Right hindlimb (tissue), 1 donor: ENCODE data around the gene MAPK9.

ENCODE experiments used
- DNase-seq: peaks from one replicate; pipeline ENCODE4 v3.0.0-alpha.2; 2018

MAPK9 gene

GRCh38 chr5:180291234-180291940 lies 496 bp downstream of the MAPK9 start:
- peak; percentile 41 for DNase-seq

GRCh38 chr5:180290568-180291233 lies 1.2 kb downstream of the MAPK9 start:
- DNase-seq = no peak

GRCh38 chr5:180289966-180290365 lies 1.9 kb downstream of the MAPK9 start:
- no peak for DNase-seq

- DNase-seq = no peak
These were observed 2.5 kb downstream of the MAPK9 start for GRCh38 chr5:180289433-180289832.

DNA sequence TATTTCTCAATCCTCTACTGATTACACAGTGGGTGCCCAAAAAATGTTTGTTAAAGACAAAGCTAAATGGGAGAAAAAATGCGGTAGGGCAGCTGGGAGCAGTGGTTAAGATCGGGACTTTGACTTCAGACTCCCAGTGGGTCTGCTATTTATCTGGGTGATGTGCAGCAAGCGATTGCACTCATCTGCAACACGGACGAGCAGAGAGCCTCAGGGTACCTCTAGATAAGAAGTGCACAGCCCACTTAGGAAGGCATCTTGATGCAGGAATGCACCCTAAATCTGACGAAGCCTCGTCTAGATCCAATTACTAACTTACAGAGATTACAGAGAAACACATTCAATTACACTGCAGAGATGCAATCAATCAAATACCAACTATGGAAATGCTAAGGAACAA lies 4.0 kb downstream of the MAPK9 start:
- DNase-seq = no peak

DNA sequence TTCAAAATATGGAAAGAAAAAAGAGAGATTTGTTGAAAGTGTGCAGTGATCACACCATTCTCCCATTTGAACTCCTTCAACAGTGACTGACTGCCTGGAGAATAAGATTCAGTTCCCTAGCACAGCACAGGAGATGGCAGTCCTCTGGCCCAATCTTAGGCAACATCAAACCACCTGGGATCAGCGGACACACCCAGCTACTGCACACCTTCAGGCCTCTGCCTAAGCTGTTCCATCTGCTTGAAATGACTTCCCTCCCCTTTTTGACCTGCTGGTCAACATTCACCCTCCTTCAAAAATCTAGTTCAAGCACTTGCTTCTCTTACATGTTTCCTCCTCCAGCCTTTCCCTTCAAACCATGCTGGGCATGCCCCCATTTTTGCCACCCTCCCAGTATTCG lies 4.5 kb downstream of the MAPK9 start:
- DNase-seq = no peak

DNA sequence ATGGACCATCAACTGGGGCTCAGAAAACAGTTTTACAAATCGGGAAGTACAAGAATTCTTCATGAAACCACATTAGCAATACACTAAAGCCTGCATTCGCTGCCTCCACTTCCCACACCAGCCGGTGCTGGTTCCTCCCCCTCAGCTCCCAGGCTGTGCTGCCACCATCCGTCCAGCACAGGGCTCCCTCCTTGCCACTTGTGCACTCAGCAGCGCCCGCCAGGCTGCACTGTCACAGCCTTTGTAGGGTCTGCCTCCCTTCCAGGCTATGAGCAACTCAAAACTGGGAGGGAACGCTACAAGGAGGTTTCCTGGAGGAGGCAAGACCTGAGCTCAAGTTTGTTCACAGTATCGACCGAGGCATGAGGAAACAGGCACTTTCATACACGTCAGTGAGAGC lies 7.7 kb downstream of the MAPK9 start:
- no peak for DNase-seq

- DNase-seq = no peak
These were observed 8.8 kb downstream of the MAPK9 start for GRCh38 chr5:180283026-180283615.

GRCh38 chr5:180282281-180282680 lies 9.6 kb downstream of the MAPK9 start:
- DNase-seq = no peak

- DNase-seq = no peak
These were observed 10.2 kb downstream of the MAPK9 start for GRCh38 chr5:180281706-180282105.

GRCh38 chr5:180274695-180275094 lies 17.2 kb downstream of the MAPK9 start:
- DNase-seq = no peak

- no peak for DNase-seq
These were observed 20.7 kb downstream of the MAPK9 start for GRCh38 chr5:180271221-180271620.

DNA sequence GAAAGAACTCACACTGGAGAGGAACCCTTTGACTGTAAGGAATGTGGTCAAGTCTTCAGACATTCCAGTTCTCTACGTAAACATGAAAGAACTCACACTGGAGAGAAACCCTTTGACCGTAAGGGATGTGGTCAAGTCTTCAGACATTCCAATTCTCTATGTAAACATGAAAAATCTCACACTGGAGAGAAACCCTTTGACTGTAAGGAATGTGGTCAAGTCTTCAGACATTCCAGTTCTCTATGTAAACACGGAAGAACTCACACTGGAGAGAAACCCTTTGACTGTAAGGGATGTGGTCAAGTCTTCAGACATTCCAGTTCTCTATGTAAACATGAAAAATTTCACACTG lies 32.6 kb downstream of the MAPK9 start:
- DNase-seq = no peak

DNA sequence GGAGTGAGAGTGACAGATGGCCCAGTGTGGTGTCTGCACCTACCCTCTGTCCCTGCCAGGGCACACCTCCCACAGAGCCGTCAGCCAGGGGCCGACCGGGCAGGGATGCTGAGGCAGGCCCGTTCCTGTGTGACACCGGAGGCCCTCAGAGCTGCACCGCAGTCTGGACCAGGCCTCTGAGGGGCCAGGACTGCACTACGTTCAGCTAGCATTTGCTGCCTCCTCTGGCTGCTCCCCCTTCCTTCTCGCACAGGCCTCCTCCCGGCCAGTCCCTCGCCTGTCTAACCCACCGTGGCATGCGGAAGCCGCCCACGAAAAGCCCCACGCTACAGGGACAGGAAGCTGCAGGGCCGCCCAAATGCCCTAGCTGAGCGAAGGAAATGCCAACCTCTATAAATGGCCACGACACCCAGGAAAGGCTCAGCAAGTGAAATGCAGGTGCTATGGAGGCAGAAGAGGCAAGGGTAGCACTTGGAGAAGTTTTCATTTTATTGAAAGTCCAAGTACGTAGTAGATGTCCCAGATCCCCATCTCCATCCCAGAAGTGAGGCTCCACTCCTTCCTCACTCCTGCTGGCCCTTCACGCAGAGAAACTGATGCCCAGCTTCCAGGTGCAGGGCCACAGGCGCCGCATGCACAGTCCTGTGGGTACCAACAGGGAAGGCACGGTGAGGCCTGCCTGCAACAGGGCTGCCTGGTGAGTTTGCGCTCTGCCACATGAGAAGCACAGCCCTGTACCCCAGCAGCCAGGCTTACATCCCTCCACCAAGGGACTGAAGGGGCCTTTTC lies 38.7 kb downstream of the MAPK9 start:
- DNase-seq = no peak

- DNase-seq = no peak
These were observed 40.0 kb downstream of the MAPK9 start for GRCh38 chr5:180251887-180252286.

GRCh38 chr5:180251141-180251540 lies 40.7 kb downstream of the MAPK9 start:
- no peak for DNase-seq

DNA sequence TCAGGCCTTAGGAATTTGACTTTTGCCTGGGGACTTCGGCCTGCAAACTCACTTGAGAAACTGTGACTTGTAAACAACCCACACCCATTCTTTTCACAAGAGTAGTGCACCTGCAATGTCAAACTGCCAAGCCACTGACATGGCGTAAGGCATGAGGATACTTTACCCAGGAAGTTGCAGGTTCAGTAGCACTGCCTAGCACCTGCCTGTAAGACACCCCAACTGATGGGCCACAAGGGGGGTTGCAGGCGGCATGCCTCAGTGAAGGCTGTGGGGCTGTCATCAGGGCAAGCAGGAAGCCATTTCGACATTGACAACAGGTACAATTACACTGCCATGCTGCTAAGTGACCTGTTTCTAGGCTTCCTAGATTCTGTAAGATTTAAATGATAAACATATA lies 41.6 kb downstream of the MAPK9 start:
- DNase-seq = no peak

GRCh38 chr5:180241600-180241999 lies 50.3 kb downstream of the MAPK9 start:
- no peak for DNase-seq

DNA sequence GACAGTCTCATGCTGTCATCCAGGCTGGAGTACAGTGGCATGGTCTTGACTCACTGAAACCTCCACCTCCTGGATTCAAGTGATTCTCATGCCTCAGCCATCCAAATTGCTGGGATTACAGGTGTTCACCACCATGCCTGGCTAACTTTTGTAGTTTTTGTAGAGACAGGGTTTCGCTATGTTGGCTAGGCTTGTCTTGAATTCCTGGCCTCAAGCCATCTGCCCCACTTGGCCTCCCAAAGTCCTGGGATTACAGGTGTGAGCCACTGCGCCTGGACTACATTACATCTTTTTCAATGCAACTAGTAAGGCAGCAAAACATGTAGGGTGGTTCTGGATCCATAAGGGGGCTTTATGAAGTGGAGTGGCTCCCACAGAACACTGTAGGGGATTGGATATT lies 53.3 kb downstream of the MAPK9 start:
- DNase-seq = no peak

GRCh38 chr5:180235846-180236245 lies 56.0 kb downstream of the MAPK9 start:
- DNase-seq = no peak

GRCh38 chr5:180235077-180235476 lies 56.8 kb downstream of the MAPK9 start:
- DNase-seq = no peak

DNA sequence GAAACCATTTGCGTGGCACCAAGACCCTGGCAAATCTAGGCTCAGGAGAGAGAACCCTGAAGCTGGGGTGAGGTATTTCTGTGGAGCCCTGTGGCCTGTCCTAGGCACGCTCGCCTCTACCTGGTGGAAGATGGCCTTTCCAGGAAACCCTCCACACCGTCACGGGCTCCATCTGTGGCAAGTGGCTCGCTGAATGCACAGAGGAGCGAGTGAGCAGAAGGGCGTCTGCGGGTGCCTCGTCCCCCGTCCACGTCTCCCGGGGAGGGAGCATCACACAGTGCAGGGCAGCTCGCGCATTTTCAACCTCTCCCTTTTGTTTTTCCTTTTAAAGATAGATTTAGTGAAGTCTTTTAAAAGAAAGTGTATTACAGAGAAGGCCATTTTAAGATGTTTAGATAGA lies 57.6 kb downstream of the MAPK9 start:
- DNase-seq = no peak

GRCh38 chr5:180233729-180234128 lies 58.2 kb downstream of the MAPK9 start:
- DNase-seq = no peak

DNA sequence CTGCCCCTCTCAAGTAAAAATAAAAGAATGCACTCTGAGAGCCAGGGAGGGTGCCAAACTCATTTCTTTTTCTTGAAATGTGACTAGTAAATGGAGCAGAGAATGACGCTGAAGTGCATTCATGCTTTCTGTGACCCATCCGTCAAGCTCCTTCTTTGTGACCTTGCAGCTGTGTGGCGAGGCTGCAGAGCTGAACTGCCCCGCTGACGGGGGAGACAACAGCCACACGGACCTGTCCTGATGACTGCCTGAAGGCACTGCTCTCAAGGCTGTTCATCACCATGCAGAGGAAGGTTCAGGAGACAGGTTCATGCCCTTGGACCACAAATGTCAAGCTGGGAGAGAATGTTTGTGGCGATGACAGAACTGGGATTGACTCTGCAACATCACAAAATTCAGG lies 61.9 kb downstream of the MAPK9 start:
- no peak for DNase-seq
